OCI-LY3 (cell line): Measurements from ENCODE around the gene ITFG1.

Experiments used
- H2AFZ ChIP-seq: fragments of 200-600, 300-600 bp; shearing (Covaris generic); 2 replicates; pipeline ENCODE4 v1.6.0; 2014; ENCODE audit warnings: antibody characterized with exemption, low read depth, low read length
- H3K27ac ChIP-seq: fragments of 200-600, 300-600 bp; sonication (generic); 2 replicates; pipeline ENCODE4 v1.5.1; 2014; ENCODE audit warnings: mild to moderate bottlenecking, low read length, moderate library complexity, mixed read lengths
- H3K27me3 ChIP-seq: fragments of 200-600, 300-600 bp; sonication (generic); 2 replicates; pipeline ENCODE4 v1.6.1; 2014; ENCODE audit warnings: low read depth, low read length, mixed read lengths
- H3K36me3 ChIP-seq: fragments of 200-600, 300-600 bp; sonication (generic); replicated peaks from 2 replicates; pipeline ENCODE3; 2014; ENCODE audit warnings: low read depth, low read length, mixed read lengths
- H3K4me1 ChIP-seq: fragments of 300-600, 200-600 bp; sonication (generic); 2 replicates; pipeline ENCODE4 v1.6.1; 2014; ENCODE audit warnings: low read length, mixed read lengths
- H3K4me2 ChIP-seq: fragments of 200-600, 300-600 bp; sonication (generic); 2 replicates; pipeline ENCODE4 v1.6.1; 2014; ENCODE audit warnings: low read length, mixed read lengths
- H3K4me3 ChIP-seq: fragments of 300-600, 200-600 bp; sonication (generic); 2 replicates; pipeline ENCODE4 v1.5.1; 2014; ENCODE audit warnings: antibody characterized with exemption, mild to moderate bottlenecking, low read length, moderate library complexity
- H3K79me2 ChIP-seq: fragments of 300-600, 200-600 bp; shearing (Covaris generic); 2 replicates; pipeline ENCODE4 v1.6.1; 2014; ENCODE audit warnings: mild to moderate bottlenecking, low read length, mixed read lengths
- H3K9ac ChIP-seq: fragments of 300-600, 200-600 bp; shearing (Covaris generic); 2 replicates; pipeline ENCODE4 v1.6.0; 2014; ENCODE audit warnings: mild to moderate bottlenecking, low read length, moderate library complexity
- H3K9me3 ChIP-seq: fragments of 200-600, 300-600 bp; shearing (Covaris generic); 2 replicates; pipeline ENCODE4 v1.6.1; 2014; ENCODE audit warnings: low read length, mixed read lengths; ENCODE audit not compliant: insufficient read depth
- H4K20me1 ChIP-seq: fragments of 200-600, 300-600 bp; sonication (generic); 2 replicates; pipeline ENCODE4 v1.6.1; 2016; ENCODE audit warnings: low read length, mixed read lengths; ENCODE audit not compliant: insufficient read depth
- CTCF ChIP-seq: fragments of 200-600, 300-600 bp; sonication (generic); IDR thresholded peaks from 2 replicates; pipeline ENCODE4 v1.5.1; 2014; ENCODE audit warnings: antibody characterized with exemption, low read length, low read depth
- EZH2phosphoT487 ChIP-seq: fragments of 200-600 bp; shearing (Covaris generic); IDR thresholded peaks from 2 replicates; pipeline ENCODE4 v1.6.1; 2018; ENCODE audit warnings: antibody characterized with exemption, mixed run types, low read depth

Gene ITFG1

GRCh38 chr16:47320546-47321310, 140.1 kb downstream of the ITFG1 start:
- H3K4me3 ChIP-seq, result no peak overlapping the region
- no peak overlapping the region for H3K27ac ChIP-seq
- H2AFZ ChIP-seq, result no peak overlapping the region
- H3K27me3 ChIP-seq, result no peaks in the 10 kb centered on the region
- no peaks in the 10 kb centered on the region for H3K36me3 ChIP-seq
- H3K79me2 ChIP-seq, result no peaks in the 10 kb centered on the region
- H3K4me2 ChIP-seq, result no peak overlapping the region
- TF ChIP-seq CTCF, result no peak
- TF ChIP-seq EZH2phosphoT487, result no peak
- H4K20me1 ChIP-seq, result no peaks in the 10 kb centered on the region
- no peaks in the 10 kb centered on the region for H3K4me1 ChIP-seq
- no peaks in the 10 kb centered on the region for H3K9me3 ChIP-seq
- no peak overlapping the region for H3K9ac ChIP-seq

- Histone ChIP-seq H3K36me3 (no peaks in the 10 kb centered on the region), H3K27ac (no peak overlapping the region), H3K79me2 (no peaks in the 10 kb centered on the region), H3K4me2 (no peak overlapping the region), H3K4me1 (no peaks in the 10 kb centered on the region), H4K20me1 (no peaks in the 10 kb centered on the region), H2AFZ (no peak overlapping the region), H3K9me3 (no peaks in the 10 kb centered on the region), H3K4me3 (no peak overlapping the region), H3K27me3 (no peaks in the 10 kb centered on the region), H3K9ac (no peak overlapping the region)
- no peak for TF ChIP-seq EZH2phosphoT487
- no peak for TF ChIP-seq CTCF
Measured at GRCh38 chr16:47317465-47318240, 143.2 kb downstream of the ITFG1 start.

- no peaks in the 10 kb centered on the region for H3K4me1 ChIP-seq
- no peak overlapping the region for H3K4me2 ChIP-seq
- no peak overlapping the region for H3K4me3 ChIP-seq
- no peaks in the 10 kb centered on the region for H3K36me3 ChIP-seq
- no peak overlapping the region for H2AFZ ChIP-seq
- H3K27ac ChIP-seq, result no peak overlapping the region
- H3K79me2 ChIP-seq, result no peaks in the 10 kb centered on the region
- H3K27me3 ChIP-seq, result no peaks in the 10 kb centered on the region
- TF ChIP-seq EZH2phosphoT487 (no peak), CTCF (no peak)
- no peaks in the 10 kb centered on the region for H4K20me1 ChIP-seq
- no peak overlapping the region for H3K9ac ChIP-seq
- H3K9me3 ChIP-seq, result no peaks in the 10 kb centered on the region
Measured at GRCh38 chr16:47316442-47317015, 144.3 kb downstream of the ITFG1 start.
